DND-41 (cell line): ENCODE data around the gene TMEM125.

Source experiments
- ATAC-seq: fragments of 200-7000 bp; cut with Tn5 transposase; 3 replicates; pipeline ENCODE4 v1.9.1; 2021; ENCODE audit warnings: low read depth; ENCODE audit not compliant: insufficient read depth
- DNase-seq: peaks from one replicate; pipeline ENCODE4 v3.0.0-alpha.2; 2020
- H2AFZ ChIP-seq: 2 replicates; pipeline ENCODE4 v1.6.0; 2012; ENCODE audit warnings: low read depth, low read length
- H3K27ac ChIP-seq: 2 replicates; pipeline ENCODE4 v1.5.1; 2012; ENCODE audit warnings: low read length, inconsistent platforms
- H3K27me3 ChIP-seq: fragments of 200-600 bp; sonication (generic); 2 replicates; pipeline ENCODE4 v1.6.0; 2012; ENCODE audit warnings: low read length, mild to moderate bottlenecking, inconsistent platforms; ENCODE audit not compliant: insufficient read depth, poor library complexity
- H3K36me3 ChIP-seq: 2 replicates; pipeline ENCODE4 v1.5.1; 2012; ENCODE audit warnings: low read length, inconsistent platforms; ENCODE audit not compliant: insufficient read depth
- H3K4me1 ChIP-seq: 2 replicates; pipeline ENCODE4 v1.5.1; 2012; ENCODE audit warnings: mild to moderate bottlenecking, low read length; ENCODE audit not compliant: insufficient read depth
- H3K4me2 ChIP-seq: 2 replicates; pipeline ENCODE4 v1.6.0; 2012; ENCODE audit warnings: mild to moderate bottlenecking, moderate library complexity, low read length, inconsistent platforms; ENCODE audit not compliant: insufficient read depth
- H3K4me3 ChIP-seq, 2 experiments: fragments of 200-600 bp in 1 of 2; shearing (Covaris generic) in 1 of 2; 2 replicates each; pipeline ENCODE4 v1.5.1; 2012 to 2016; ENCODE audit warnings: inconsistent platforms in 2 of 2, low read length in 2 of 2, mild to moderate bottlenecking in 2 of 2, low read depth in 1 of 2, moderate library complexity in 1 of 2
- H3K79me2 ChIP-seq: 2 replicates; pipeline ENCODE4 v1.6.0; 2012; ENCODE audit warnings: low read length, inconsistent platforms; ENCODE audit not compliant: insufficient read depth
- H3K9ac ChIP-seq: 2 replicates; pipeline ENCODE4 v1.6.0; 2012; ENCODE audit warnings: low read depth, mild to moderate bottlenecking, inconsistent platforms, low read length, moderate library complexity
- H3K9me3 ChIP-seq: 2 replicates; pipeline ENCODE4 v1.5.1; 2012; ENCODE audit warnings: low read length, moderate library complexity, mild to moderate bottlenecking, inconsistent platforms; ENCODE audit not compliant: insufficient read depth, severe bottlenecking
- H4K20me1 ChIP-seq: 2 replicates; pipeline ENCODE4 v1.6.0; 2012; ENCODE audit warnings: low read length; ENCODE audit not compliant: insufficient read depth
- CTCF ChIP-seq: IDR thresholded peaks from 2 replicates; pipeline ENCODE4 v1.5.1; 2012; ENCODE audit warnings: borderline replicate concordance, low read length, moderate library complexity, mild to moderate bottlenecking; ENCODE audit not compliant: poor library complexity, severe bottlenecking; ENCODE audit errors: extremely low read depth
- EZH2 ChIP-seq: IDR thresholded peaks from 3 replicates; pipeline ENCODE4 v1.6.1; 2012; ENCODE audit warnings: borderline replicate concordance, low read depth, mild to moderate bottlenecking, moderate library complexity, low read length, inconsistent platforms; ENCODE audit not compliant: severe bottlenecking

Gene TMEM125

GRCh38 chr1:43266881-43267280 lies 2.9 kb upstream of the TMEM125 start:
- no peaks in the 10 kb centered on the region for H3K27me3 ChIP-seq
- H3K27ac ChIP-seq, result no peak overlapping the region
- no peaks in the 10 kb centered on the region for H4K20me1 ChIP-seq
- no peak overlapping the region for H3K9ac ChIP-seq
- H2AFZ ChIP-seq, result no peak overlapping the region
- TF ChIP-seq CTCF, result no peak
- TF ChIP-seq EZH2, result no peak
- peaks cover 11% of the 10 kb centered on the region for H3K9me3 ChIP-seq
- H3K4me2 ChIP-seq, result no peak overlapping the region
- no peaks in the 10 kb centered on the region for H3K4me1 ChIP-seq
- no peak overlapping the region for H3K4me3 ChIP-seq
- no peak for DNase-seq
- no peaks in the 10 kb centered on the region for H3K36me3 ChIP-seq
- H3K79me2 ChIP-seq, result no peaks in the 10 kb centered on the region
- no peak for ATAC-seq

GRCh38 chr1:43267291-43267805 lies 2.4 kb upstream of the TMEM125 start:
- no peak for TF ChIP-seq EZH2
- TF ChIP-seq CTCF, result no peak
- no peak overlapping the region for H3K27ac ChIP-seq
- no peak overlapping the region for H2AFZ ChIP-seq
- no peak overlapping the region for H3K9ac ChIP-seq
- peaks cover 11% of the 10 kb centered on the region for H3K9me3 ChIP-seq
- H3K27me3 ChIP-seq, result no peaks in the 10 kb centered on the region
- no peak overlapping the region for H3K4me2 ChIP-seq
- no peaks in the 10 kb centered on the region for H4K20me1 ChIP-seq
- ATAC-seq (no peak), DNase-seq (no peak)
- no peaks in the 10 kb centered on the region for H3K36me3 ChIP-seq
- no peak overlapping the region for H3K4me3 ChIP-seq
- no peaks in the 10 kb centered on the region for H3K4me1 ChIP-seq
- H3K79me2 ChIP-seq, result no peaks in the 10 kb centered on the region

GRCh38 chr1:43267818-43268425 lies 1.9 kb upstream of the TMEM125 start:
- DNase-seq (no peak), ATAC-seq (no peak)
- Histone ChIP-seq H3K27me3 (no peaks in the 10 kb centered on the region), H3K36me3 (no peaks in the 10 kb centered on the region), H3K9ac (no peak overlapping the region), H3K9me3 (peaks cover 6% of the 10 kb centered on the region), H3K4me2 (no peak overlapping the region), H3K27ac (no peak overlapping the region), H3K79me2 (no peaks in the 10 kb centered on the region), H3K4me3 (no peak overlapping the region), H2AFZ (no peak overlapping the region), H3K4me1 (no peaks in the 10 kb centered on the region), H4K20me1 (no peaks in the 10 kb centered on the region)
- TF ChIP-seq CTCF (no peak), EZH2 (no peak)
